Adrenal gland (tissue), 12 donors: ENCODE measurements around the gene SIM2. TPM values are rescaled to one million over a fixed set of nuclear protein-coding genes. Genes with fewer than 3 reads are reported as not detected.

Experiments used
- DNase-seq, 7 donors: peaks; one replicate each; pipeline ENCODE4 v3.0.0-alpha.2; 2019 to 2020
- H3K27ac ChIP-seq, 5 donors: fragments of 200-600 bp; sonication (generic) in 4 of 5; 1 replicate in 3 of 5; 2 replicates in 2 of 5; pipeline versions ENCODE4 v1.5.1 to v1.8.0; 2016 to 2020; ENCODE audit warnings: mild to moderate bottlenecking in 1 of 5
- H3K27me3 ChIP-seq: fragments of 200-600 bp; 2 replicates; pipeline ENCODE4 v1.8.0; 2021
- H3K36me3 ChIP-seq, 2 donors: fragments of 200-600 bp; replicated peaks in 1 of 2; 1 replicate in 1 of 2; 2 replicates in 1 of 2; pipeline versions ENCODE4 v1.5.1 to v1.8.0; 2018 to 2022
- H3K4me1 ChIP-seq, 2 donors: fragments of 200-600 bp; replicated peaks in 1 of 2; 1 replicate in 1 of 2; 2 replicates in 1 of 2; pipeline versions ENCODE4 v1.5.1 to v1.8.0; 2018 to 2021
- H3K4me3 ChIP-seq, 4 donors: fragments of 200-600 bp; sonication (generic) in 3 of 4; one replicate each; pipeline ENCODE4 v1.5.1; 2016 to 2018
- H3K9me3 ChIP-seq, 3 donors: fragments of 200-600 bp; sonication (generic) in 1 of 3; replicated peaks in 1 of 3; 1 replicate in 2 of 3; 2 replicates in 1 of 3; pipeline versions ENCODE4 v1.5.1 to v1.8.0; 2016 to 2021
- CTCF ChIP-seq, 6 experiments: fragments of 450-650 bp in 4 of 6; fragments of 200-600 bp in 2 of 6; sonication (generic) in 1 of 6; IDR thresholded peaks; 1 replicate in 5 of 6; 2 replicates in 1 of 6; pipeline versions ENCODE4 v1.5.1 to v1.8.0; 2016 to 2021; ENCODE audit warnings: antibody characterized with exemption in 6 of 6, mild to moderate bottlenecking in 2 of 6, moderate library complexity in 1 of 6
- POLR2A ChIP-seq, 2 donors: fragments of 450-650 bp; IDR thresholded peaks; one replicate each; pipeline ENCODE4 v1.6.1; 2017; ENCODE audit warnings: antibody characterized with exemption in 2 of 2, mild to moderate bottlenecking in 2 of 2, moderate library complexity in 1 of 2
- WGBS, 4 donors: extraction: QIAGEN DNeasy Blood & Tissue Kit in 2 of 4; methylation state at CpG; one replicate each; pipeline versions ENCODE4 v1.1.5 to v1.1.7; 2013 to 2017; 5-methylcytosine and 5-hydroxymethylcytosine counted together
- intact Hi-C, 2 donors: fragments of 100-400 bp; cut with DNase I; formaldehyde crosslinking; loops; one replicate each; pipeline versions ENCODE4 v1.14.1 to v1.15.0; 2022 to 2023
- polyA plus RNA-seq, 3 donors: library from polyadenylated mRNA; stranded (reverse); fragments of 200-250 nt in 2 of 3; fragments of 350-450 nt in 1 of 3; fragmentation: Illumina TruSeq in 1 of 3; extraction: RNeasy Lipid Tissue Mini Kit (QIAGEN cat#74804) in 1 of 3; gene quantifications; one replicate each; pipeline ENCODE4 v1.2.3, GENCODE V29; 2013 to 2014
- total RNA-seq, 9 donors: library from RNA; depleted of rRNA in 4 of 9; stranded (reverse); fragments of >200 nt in 4 of 9; fragments of 120-200 nt in 1 of 9; fragmentation: NEBNext Ultra II Directional in 1 of 9; extraction: Animal tissue kit (Norgen Biotek cat#: 25700) in 1 of 9; gene quantifications; one replicate each; pipeline versions ENCODE4 v1.1.0 to v1.2.4, GENCODE V29; 2013 to 2023
- donor health status: healthy with polysubstance abuse.
- donor health status: Bipolar disorder and iron deficiency.
- donor health status: DM: yes; HTN: yes; CAD: no.
- donor health status: DM: no; HTN: no; CAD: no.
- donor health status: DM: no; HTN: no; CAD: no.
- donor health status: DM: yes; HTN: yes; CAD: no.

SIM2 gene
- total and polyA plus RNA-seq, 12 donors: 0.03 to 0.55 (median 0.15) TPM; not detected in 5

GRCh38 chr21:36763305-36763704 lies 64.4 kb downstream of the SIM2 start:
- no peak for TF ChIP-seq CTCF (IDR thresholded peaks at IDR 0.05)
- no peak for TF ChIP-seq POLR2A (IDR thresholded peaks at IDR 0.05)
- no peaks in the 10 kb centered on the region for H3K36me3 ChIP-seq
- no peak for DNase-seq

DNA sequence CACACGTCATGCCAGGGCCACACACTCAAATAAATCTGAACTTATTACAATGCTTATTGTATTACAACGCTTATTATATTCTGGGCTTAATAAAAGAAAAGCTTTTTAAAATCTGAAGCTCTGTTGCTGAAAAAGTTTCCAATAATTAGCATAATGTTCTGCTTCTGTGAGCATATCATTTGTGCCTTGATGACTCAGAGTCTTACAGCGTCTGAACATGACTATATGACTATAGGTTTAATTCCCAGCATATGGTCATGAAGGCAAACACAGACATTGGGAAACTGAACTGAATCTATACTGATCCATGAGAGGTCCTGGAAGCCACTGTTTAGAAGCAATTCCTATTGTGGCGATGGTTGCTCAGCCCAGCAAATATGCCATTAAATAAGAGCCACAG lies 66.3 kb downstream of the SIM2 start:
- WGBS, 4 donors: 93 to 97% (median 95%) methylated on average over 4 of the region's 4 CpGs
- intact Hi-C loops: no loop called here
- Histone ChIP-seq H3K36me3 (no peaks in the 10 kb centered on the region), H3K27me3 (no peaks in the 10 kb centered on the region), H3K27ac (no peak overlapping the region), H3K4me3 (no peak overlapping the region), H3K4me1 (peaks cover 13 to 14% of the 10 kb centered on the region in 2 donors), H3K9me3 (no peaks in the 10 kb centered on the region)
- DNase-seq: no peak
- no peak for TF ChIP-seq CTCF (IDR thresholded peaks at IDR 0.05)
- TF ChIP-seq POLR2A (IDR thresholded peaks at IDR 0.05): no peak

More at GRCh38 chr21:36763305-36763704, 64.4 kb downstream of the SIM2 start:
- 88 to 94% (median 91%) methylated on average over 6 of the region's 6 CpGs for WGBS, 4 donors
- no peaks in the 10 kb centered on the region for H3K27me3 ChIP-seq
- no peak overlapping the region for H3K4me3 ChIP-seq
- intact Hi-C loops: no loop called here
- no peaks in the 10 kb centered on the region for H3K4me1 ChIP-seq
- H3K27ac ChIP-seq: no peak overlapping the region
- H3K9me3 ChIP-seq: no peaks in the 10 kb centered on the region

DNA sequence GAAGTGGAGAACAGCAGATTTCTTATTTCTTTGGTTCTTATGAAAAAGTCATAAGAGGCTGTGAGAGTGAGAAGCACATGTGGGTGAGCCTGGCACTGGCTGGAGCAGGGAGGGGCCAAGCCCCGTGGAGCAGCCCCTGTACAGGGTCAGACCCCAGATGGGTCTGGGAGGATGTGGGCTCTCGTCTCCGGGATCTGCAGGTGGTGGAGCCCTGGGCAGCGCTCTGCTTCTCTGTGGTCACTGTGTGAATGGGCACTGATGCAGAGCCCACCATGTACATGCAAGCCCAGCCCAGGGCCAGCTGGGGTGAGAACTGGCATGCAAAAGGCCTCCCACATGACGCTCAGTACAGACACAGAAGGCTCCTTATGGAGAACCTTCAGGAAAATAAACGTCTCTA lies 67.6 kb downstream of the SIM2 start:
- Histone ChIP-seq H3K9me3 (no peaks in the 10 kb centered on the region), H3K27me3 (no peaks in the 10 kb centered on the region), H3K4me1 (peaks cover 13 to 14% of the 10 kb centered on the region in 2 donors), H3K27ac (no peak overlapping the region), H3K36me3 (no peaks in the 10 kb centered on the region), H3K4me3 (no peak overlapping the region)
- intact Hi-C loops: no loop called here
- TF ChIP-seq CTCF (IDR thresholded peaks at IDR 0.05): no peak
- no peak for TF ChIP-seq POLR2A (IDR thresholded peaks at IDR 0.05)
- no peak for DNase-seq
- WGBS, 4 donors: 95 to 97% (median 97%) methylated on average over 6 of the region's 6 CpGs

GRCh38 chr21:36767096-36767495 lies 68.2 kb downstream of the SIM2 start:
- Histone ChIP-seq H3K9me3 (no peaks in the 10 kb centered on the region), H3K4me1 (peaks cover 13 to 14% of the 10 kb centered on the region in 2 donors), H3K4me3 (no peak overlapping the region), H3K27ac (no peak overlapping the region), H3K36me3 (no peaks in the 10 kb centered on the region), H3K27me3 (no peaks in the 10 kb centered on the region)
- TF ChIP-seq POLR2A (IDR thresholded peaks at IDR 0.05) (no peak), CTCF (IDR thresholded peaks at IDR 0.05) (no peak)
- intact Hi-C loops: no loop called here
- 94 to 98% (median 97%) methylated on average over 11 of the region's 11 CpGs for WGBS, 4 donors
- no peak for DNase-seq
